GM19452 (cell line): ENCODE data around the gene TPR.

Source experiments
- ATAC-seq: cut with Tn5 transposase; IDR thresholded peaks from one replicate; pipeline ENCODE4 v1.9.1; 2021; ENCODE audit not compliant: unreplicated experiment

TPR gene

DNA sequence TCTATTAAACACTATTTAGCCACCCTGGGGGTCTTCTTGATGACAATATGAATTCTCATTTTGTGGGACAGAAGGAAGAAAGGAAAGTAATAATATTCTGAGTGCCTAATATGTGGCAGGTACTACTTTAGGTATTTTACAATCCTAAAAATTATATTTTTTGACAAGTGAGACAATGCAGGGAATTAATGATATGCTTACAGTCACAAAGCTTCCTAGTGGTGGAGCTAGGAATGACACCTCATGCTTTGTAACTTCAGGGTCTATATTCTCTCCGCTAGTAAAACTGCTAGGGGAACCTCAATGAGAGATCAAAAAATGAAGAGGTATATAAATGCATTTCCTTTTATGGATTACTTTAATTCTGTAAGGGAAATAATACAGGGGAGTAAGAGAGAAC lies 44.3 kb downstream of the TPR start:
- ATAC-seq = no peak

- ATAC-seq = no peak
Measured at GRCh38 chr1:186327331-186327730, 47.7 kb downstream of the TPR start.

DNA sequence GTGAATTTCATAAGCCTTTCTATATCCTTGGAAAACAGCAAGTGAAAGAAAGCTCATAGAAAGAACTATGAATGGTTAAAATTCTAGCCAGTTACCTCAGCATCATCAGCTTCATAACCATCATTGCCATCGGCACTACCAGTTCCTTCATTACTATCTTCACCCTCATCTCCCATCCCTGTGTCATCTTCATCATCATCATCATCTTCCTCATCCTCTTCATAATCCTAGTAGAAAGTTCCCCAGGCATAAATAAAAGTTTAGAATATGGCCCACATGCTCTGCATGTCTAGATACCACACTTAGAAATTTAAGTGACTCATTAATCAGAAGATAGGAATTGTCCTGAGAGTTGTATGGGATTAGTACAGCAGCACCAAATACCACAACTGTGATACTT lies 49.0 kb downstream of the TPR start:
- ATAC-seq = no peak

- ATAC-seq = no peak
Measured at GRCh38 chr1:186325239-186325638, 49.8 kb downstream of the TPR start.

DNA sequence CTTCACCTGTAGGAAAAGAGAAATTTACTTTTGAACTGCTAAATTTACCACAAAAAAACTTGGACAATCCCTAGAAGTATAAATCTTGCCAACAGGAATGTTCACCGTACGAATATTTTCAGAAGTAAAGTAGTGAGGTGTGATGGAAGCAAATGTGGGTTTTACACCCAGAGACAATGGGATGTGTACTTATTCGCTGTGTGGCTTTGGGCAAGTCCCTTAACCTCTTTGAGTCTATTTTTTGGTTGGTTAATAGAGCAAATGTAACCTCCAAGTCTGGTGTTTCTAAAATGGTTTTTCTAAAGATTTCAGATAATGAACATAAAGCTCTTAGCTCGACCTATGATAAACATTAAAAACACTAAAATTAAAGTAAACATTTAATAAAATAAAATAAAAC lies 51.2 kb downstream of the TPR start:
- ATAC-seq = no peak

GRCh38 chr1:186315570-186315969 lies 59.5 kb downstream of the TPR start:
- no peak for ATAC-seq

- ATAC-seq = no peak
Measured at GRCh38 chr1:186311375-186312051, 63.5 kb downstream of the TPR start.

- ATAC-seq = no peak
Measured at GRCh38 chr1:186310307-186310706, 64.7 kb downstream of the TPR start.

- ATAC-seq = no peak
Measured at GRCh38 chr1:186308264-186309060, 66.6 kb downstream of the TPR start.

DNA sequence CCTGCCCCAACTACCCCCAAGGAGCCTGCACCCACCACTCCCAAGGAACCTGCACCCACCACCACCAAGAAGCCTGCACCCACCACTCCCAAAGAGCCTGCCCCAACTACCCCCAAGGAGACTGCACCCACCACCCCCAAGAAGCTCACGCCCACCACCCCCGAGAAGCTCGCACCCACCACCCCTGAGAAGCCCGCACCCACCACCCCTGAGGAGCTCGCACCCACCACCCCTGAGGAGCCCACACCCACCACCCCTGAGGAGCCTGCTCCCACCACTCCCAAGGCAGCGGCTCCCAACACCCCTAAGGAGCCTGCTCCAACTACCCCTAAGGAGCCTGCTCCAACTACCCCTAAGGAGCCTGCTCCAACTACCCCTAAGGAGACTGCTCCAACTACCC lies 67.6 kb downstream of the TPR start:
- ATAC-seq = no peak

GRCh38 chr1:186306533-186306932 lies 68.5 kb downstream of the TPR start:
- ATAC-seq = no peak

DNA sequence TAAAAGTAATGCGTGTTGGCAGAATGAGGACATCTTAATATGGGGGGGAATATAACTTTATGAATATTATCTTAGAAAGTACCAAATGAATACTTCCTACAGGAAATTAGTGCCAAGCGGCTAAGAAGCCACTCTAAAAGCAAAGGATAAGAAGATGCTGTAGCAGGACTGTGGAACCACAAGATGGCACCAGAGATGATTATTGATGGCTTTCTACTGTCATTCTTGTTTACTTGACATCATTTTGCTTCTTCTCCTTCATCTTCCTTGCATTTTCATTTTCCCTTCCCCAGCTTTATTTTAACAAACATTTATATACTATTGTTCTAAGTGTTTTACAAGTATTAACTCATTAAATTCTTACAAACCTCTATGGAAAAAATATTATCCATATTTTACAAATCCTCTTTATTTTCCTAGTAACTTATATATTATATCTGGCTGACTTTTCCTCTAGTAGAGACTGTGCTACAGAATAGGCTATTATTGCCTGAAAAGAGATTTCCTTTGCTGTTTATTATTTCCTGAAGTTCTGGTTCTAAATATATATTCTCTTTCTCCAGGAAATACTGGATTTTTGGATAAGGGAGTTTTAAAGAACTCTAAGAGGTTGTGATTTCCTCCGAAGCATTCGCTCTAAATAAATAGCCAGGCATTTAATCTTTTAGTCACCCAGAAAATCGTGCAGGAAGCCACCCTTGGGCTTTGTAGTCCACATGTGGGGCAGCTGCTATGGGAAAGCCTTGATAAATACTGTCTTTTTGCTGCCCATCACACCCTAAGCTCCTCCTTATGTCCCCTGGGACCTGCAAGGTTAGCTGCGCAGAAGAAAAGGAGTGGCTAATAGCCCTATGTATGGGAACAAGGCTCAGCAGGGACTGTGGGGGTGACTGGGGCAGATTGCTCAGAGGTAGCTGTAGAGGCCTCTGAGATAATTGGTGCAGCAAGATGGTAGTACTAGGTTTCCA lies 69.8 kb downstream of the TPR start:
- peak; percentile 61 for ATAC-seq

DNA sequence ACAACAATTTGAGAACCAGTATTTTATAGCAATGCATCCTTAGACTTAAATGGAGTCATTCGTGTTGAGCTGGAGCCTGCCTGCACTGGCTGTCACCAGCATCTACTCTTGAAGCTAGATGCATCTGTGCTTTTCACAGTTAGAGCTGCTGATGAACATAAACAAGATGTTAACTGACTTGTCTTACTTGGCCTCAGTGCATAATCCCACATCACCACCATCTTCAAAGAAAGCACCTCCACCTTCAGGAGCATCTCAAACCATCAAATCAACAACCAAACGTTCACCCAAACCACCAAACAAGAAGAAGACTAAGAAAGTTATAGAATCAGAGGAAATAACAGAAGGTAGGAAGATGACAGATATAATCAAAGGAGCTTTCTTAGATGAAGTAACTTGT lies 71.1 kb downstream of the TPR start:
- ATAC-seq = no peak

GRCh38 chr1:186302381-186302920 lies 72.6 kb downstream of the TPR start:
- ATAC-seq = no peak

DNA sequence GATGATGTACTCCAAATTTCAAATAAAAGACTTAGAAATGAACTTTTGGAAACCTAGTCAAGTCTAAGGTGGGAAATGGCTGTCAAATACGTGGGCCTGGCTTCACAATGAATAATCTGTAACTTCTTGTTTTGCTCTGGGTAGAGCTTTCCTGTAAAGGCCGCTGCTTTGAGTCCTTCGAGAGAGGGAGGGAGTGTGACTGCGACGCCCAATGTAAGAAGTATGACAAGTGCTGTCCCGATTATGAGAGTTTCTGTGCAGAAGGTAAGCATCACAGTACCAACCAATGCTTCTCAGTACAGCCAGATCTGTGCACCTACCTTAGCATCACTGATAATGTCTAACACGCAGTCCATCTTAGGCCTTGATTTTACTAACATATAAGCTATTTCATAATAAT lies 73.6 kb downstream of the TPR start:
- no peak for ATAC-seq

GRCh38 chr1:186300056-186300455 lies 75.0 kb downstream of the TPR start:
- ATAC-seq = no peak

- ATAC-seq = no peak
Measured at GRCh38 chr1:186299570-186299969, 75.5 kb downstream of the TPR start.

GRCh38 chr1:186298851-186299250 lies 76.2 kb downstream of the TPR start:
- no peak for ATAC-seq

- ATAC-seq = no peak
Measured at GRCh38 chr1:186297439-186298045, 77.5 kb downstream of the TPR start.

GRCh38 chr1:186295980-186296379 lies 79.1 kb downstream of the TPR start, which contains the start of gene PRG4:
Gene PRG4 (plus strand): TSS chr1:186296279.
- no peak for ATAC-seq

DNA sequence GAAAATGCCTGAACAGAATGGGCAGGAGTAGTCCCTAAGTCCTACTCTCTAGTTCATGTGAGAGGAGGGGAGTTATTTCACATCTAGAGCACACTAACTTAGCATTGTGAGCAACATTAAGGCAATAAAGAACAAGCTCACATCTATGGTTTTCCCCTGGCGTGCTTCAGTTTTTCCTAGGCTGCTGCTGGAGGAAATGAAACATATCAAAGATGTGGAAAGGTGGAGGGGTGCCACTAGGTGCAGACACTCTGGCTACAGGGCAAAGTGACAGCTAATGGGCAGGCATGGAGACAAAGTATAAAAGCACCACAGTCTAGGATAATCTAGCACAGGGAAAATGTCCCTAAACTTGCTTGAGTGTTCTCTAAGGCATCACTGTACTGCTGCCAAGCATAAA lies 82.2 kb downstream of the TPR start:
- no peak for ATAC-seq
